Measurements from ENCODE around the gene DPF3. TPM values are rescaled to one million over a fixed set of nuclear protein-coding genes. Genes with fewer than 3 reads are reported as not detected.

Gene DPF3
- total RNA-seq, 1 experiment from 2014 or later, result not detected

- in situ Hi-C loops (cut with HindIII; ENCODE audit: low pct_unique_long_range_greater_than_20kb, low sequenced_read_pairs) (no loop called here), intact Hi-C loops (cut with micrococcal nuclease; ENCODE audit: unreplicated experiment) (no loop called here)
- POLR2A ChIA-PET, result no interaction called here
- no peak for TF ChIP-seq SIN3A (IDR thresholded peaks at IDR 0.05; ENCODE audit: borderline replicate concordance, insufficient read depth, low read depth, low read length)
- TF ChIP-seq TCF7L2 (IDR thresholded peaks at IDR 0.05; ENCODE audit: low read depth, low read length), result no peak
- no peak for TF ChIP-seq POLR2AphosphoS5 (IDR thresholded peaks at IDR 0.05; ENCODE audit: low read depth, low read length)
- TF ChIP-seq CTCF (IDR thresholded peaks at IDR 0.05), result no peak
- no peak for TF ChIP-seq REST (IDR thresholded peaks at IDR 0.05; ENCODE audit: insufficient read depth in 1 of 2, low read depth in 2 of 2, low read length in 1 of 2)
- no peaks in the 10 kb centered on the region for H3K27me3 ChIP-seq (ENCODE audit: control insufficient read depth, insufficient read depth, low read length)
- H3K4me3 ChIP-seq (ENCODE audit: low read depth in 2 of 2, low read length in 2 of 2), result no peak overlapping the region
- DNase-seq (ENCODE audit: low read depth, low spot score) (no peak), ATAC-seq (no peak)
- CTCF ChIA-PET, result no interaction called here
- no peaks in the 10 kb centered on the region for H3K36me3 ChIP-seq (ENCODE audit: control insufficient read depth, insufficient read depth, low read length)
- H3K4me1 ChIP-seq (ENCODE audit: control insufficient read depth, insufficient read depth, low read length), result no peaks in the 10 kb centered on the region; the same call in 1 of the 2 replicates
- no TSS peak for BruUV-seq (replicated peaks)
- no peak overlapping the region for H3K27ac ChIP-seq (ENCODE audit: low read length)
- no peaks in the 10 kb centered on the region for H3K9me3 ChIP-seq (ENCODE audit: control insufficient read depth, insufficient read depth, low read depth, low read length)
Observed at GRCh38 chr14:72929316-72930080, 35.6 kb upstream of the DPF3 start.

- H3K4me3 ChIP-seq (ENCODE audit: low read depth in 2 of 2, low read length in 2 of 2), result no peak overlapping the region
- no peaks in the 10 kb centered on the region for H3K27me3 ChIP-seq (ENCODE audit: control insufficient read depth, insufficient read depth, low read length)
- H3K9me3 ChIP-seq (ENCODE audit: control insufficient read depth, insufficient read depth, low read depth, low read length), result no peaks in the 10 kb centered on the region
- no peak overlapping the region for H3K27ac ChIP-seq (ENCODE audit: low read length)
- DNase-seq (ENCODE audit: low read depth, low spot score) (no peak), ATAC-seq (no peak)
- ChIA-PET CTCF (no interaction called here), POLR2A (no interaction called here)
- no peaks in the 10 kb centered on the region; the same call in 1 of the 2 replicates for H3K4me1 ChIP-seq (ENCODE audit: control insufficient read depth, insufficient read depth, low read length)
- intact Hi-C loops (cut with micrococcal nuclease; ENCODE audit: unreplicated experiment) (no loop called here), in situ Hi-C loops (cut with HindIII; ENCODE audit: low pct_unique_long_range_greater_than_20kb, low sequenced_read_pairs) (no loop called here)
- TF ChIP-seq TCF7L2 (IDR thresholded peaks at IDR 0.05; ENCODE audit: low read depth, low read length) (no peak), POLR2AphosphoS5 (IDR thresholded peaks at IDR 0.05; ENCODE audit: low read depth, low read length) (no peak), CTCF (IDR thresholded peaks at IDR 0.05) (no peak), SIN3A (IDR thresholded peaks at IDR 0.05; ENCODE audit: borderline replicate concordance, insufficient read depth, low read depth, low read length) (no peak), REST (IDR thresholded peaks at IDR 0.05; ENCODE audit: insufficient read depth in 1 of 2, low read depth in 2 of 2, low read length in 1 of 2) (no peak)
- no TSS peak for BruUV-seq (replicated peaks)
- H3K36me3 ChIP-seq (ENCODE audit: control insufficient read depth, insufficient read depth, low read length), result no peaks in the 10 kb centered on the region
Observed at GRCh38 chr14:72928872-72929271, 35.0 kb upstream of the DPF3 start.
